ENCODE measurements around the gene DBT. TPM values are rescaled to one million over a fixed set of nuclear protein-coding genes. Genes with fewer than 3 reads are reported as not detected.

The DBT gene
- polyA plus RNA-seq, 1 experiment, result 11.4 TPM

- DNase-seq (ENCODE audit: low read depth, low spot score), result no peak
- Histone ChIP-seq H3K9me3 (ENCODE audit: control insufficient read depth, insufficient read depth, low read length) (no peaks in the 10 kb centered on the region), H3K27ac (ENCODE audit: low read depth, low read length) (no peak within 1 kb of the TSS), H3K4me3 (ENCODE audit: low read depth, low read length) (no peak within 1 kb of the TSS), H3K27me3 (ENCODE audit: control insufficient read depth, insufficient read depth, low read length) (no peaks in the 10 kb centered on the region)
- TF ChIP-seq CTCF (IDR thresholded peaks at IDR 0.05; ENCODE audit: low read depth, low read length), result no peak
- ChIA-PET CTCF (no interaction called here), POLR2A (no interaction called here)
Observed at GRCh38 chr1:100178091-100178490, 71.5 kb downstream of the DBT start, which contains the start of gene LRRC39. Gene LRRC39, minus strand, starts transcription at chr1:100178256. Its CDS starts 9,740 bp downstream, at chr1:100168516.

- DNase-seq (ENCODE audit: low read depth, low spot score), result no peak
- Histone ChIP-seq H3K27ac (ENCODE audit: low read depth, low read length) (no peak overlapping the region), H3K27me3 (ENCODE audit: control insufficient read depth, insufficient read depth, low read length) (no peaks in the 10 kb centered on the region), H3K9me3 (ENCODE audit: control insufficient read depth, insufficient read depth, low read length) (no peaks in the 10 kb centered on the region), H3K4me3 (ENCODE audit: low read depth, low read length) (no peak overlapping the region)
- TF ChIP-seq CTCF (IDR thresholded peaks at IDR 0.05; ENCODE audit: low read depth, low read length), result no peak
- ChIA-PET POLR2A (no interaction called here), CTCF (no interaction called here)
Observed at GRCh38 chr1:100177295-100178041, 72.2 kb downstream of the DBT start.

GRCh38 chr1:100168051-100168450 lies 81.6 kb downstream of the DBT start:
- H3K4me3 ChIP-seq (ENCODE audit: low read depth, low read length), result no peak overlapping the region
- DNase-seq (ENCODE audit: low read depth, low spot score), result no peak
- H3K27ac ChIP-seq (ENCODE audit: low read depth, low read length), result no peak overlapping the region
- ChIA-PET CTCF (interaction anchor here (0.6 kb wide), 1 partner anchor 292 kb away, joined by 3 read pairs; no protein-coding TSS in a partner anchor), POLR2A (no interaction called here)
- no peaks in the 10 kb centered on the region for H3K27me3 ChIP-seq (ENCODE audit: control insufficient read depth, insufficient read depth, low read length)
- TF ChIP-seq CTCF (IDR thresholded peaks at IDR 0.05; ENCODE audit: low read depth, low read length), result no peak
- H3K9me3 ChIP-seq (ENCODE audit: control insufficient read depth, insufficient read depth, low read length), result no peaks in the 10 kb centered on the region

GRCh38 chr1:100164702-100165101 lies 84.9 kb downstream of the DBT start:
- Histone ChIP-seq H3K27ac (ENCODE audit: low read depth, low read length) (no peak overlapping the region), H3K9me3 (ENCODE audit: control insufficient read depth, insufficient read depth, low read length) (no peaks in the 10 kb centered on the region), H3K27me3 (ENCODE audit: control insufficient read depth, insufficient read depth, low read length) (no peaks in the 10 kb centered on the region), H3K4me3 (ENCODE audit: low read depth, low read length) (no peak overlapping the region)
- POLR2A ChIA-PET, result no interaction called here
- no peak for DNase-seq (ENCODE audit: low read depth, low spot score)
- CTCF ChIA-PET, result interaction anchor here (1.0 kb wide), 1 partner anchor 294 kb away, joined by 4 read pairs; no protein-coding TSS in a partner anchor
- no peak for TF ChIP-seq CTCF (IDR thresholded peaks at IDR 0.05; ENCODE audit: low read depth, low read length)

- TF ChIP-seq CTCF (IDR thresholded peaks at IDR 0.05; ENCODE audit: low read depth, low read length), result no peak
- ChIA-PET POLR2A (no interaction called here), CTCF (interaction anchor here (1.0 kb wide), 1 partner anchor 295 kb away, joined by 4 read pairs; no protein-coding TSS in a partner anchor)
- H3K4me3 ChIP-seq (ENCODE audit: low read depth, low read length), result no peak overlapping the region
- no peak overlapping the region for H3K27ac ChIP-seq (ENCODE audit: low read depth, low read length)
- no peak for DNase-seq (ENCODE audit: low read depth, low spot score)
- H3K27me3 ChIP-seq (ENCODE audit: control insufficient read depth, insufficient read depth, low read length), result no peaks in the 10 kb centered on the region
- no peaks in the 10 kb centered on the region for H3K9me3 ChIP-seq (ENCODE audit: control insufficient read depth, insufficient read depth, low read length)
Observed at GRCh38 chr1:100164216-100164615, 85.4 kb downstream of the DBT start.

Data from AG04450 (cell line).